GM19324 (cell line): ENCODE data around the gene C5AR1.
"Not testable (repeated sequence)": the region's sequence is repeated elsewhere in the genome, so short reads cannot be mapped to it uniquely, and the experiment has no call there.

Experiments used
- ATAC-seq: cut with Tn5 transposase; IDR thresholded peaks from one replicate; pipeline ENCODE4 v1.9.1; 2021; ENCODE audit warnings: mild to moderate bottlenecking, moderate library complexity; ENCODE audit not compliant: unreplicated experiment, low FRiP score

C5AR1 gene

GRCh38 chr19:47283405-47284059 lies 26.1 kb upstream of the C5AR1 start:
- ATAC-seq, result no peak

GRCh38 chr19:47284324-47284899 lies 25.2 kb upstream of the C5AR1 start:
- ATAC-seq, result no peak

GRCh38 chr19:47296036-47296435 lies 13.6 kb upstream of the C5AR1 start:
- no peak for ATAC-seq

- not testable (repeated sequence) for ATAC-seq
Measured at GRCh38 chr19:47300867-47301266, 8.8 kb upstream of the C5AR1 start.

GRCh38 chr19:47302249-47302648 lies 7.4 kb upstream of the C5AR1 start:
- ATAC-seq, result no peak

- no peak for ATAC-seq
Measured at GRCh38 chr19:47303966-47304365, 5.7 kb upstream of the C5AR1 start.

GRCh38 chr19:47305309-47305751 lies 4.3 kb upstream of the C5AR1 start:
- no peak for ATAC-seq

GRCh38 chr19:47306303-47306702 lies 3.4 kb upstream of the C5AR1 start:
- ATAC-seq, result no peak

- ATAC-seq, result no peak
Measured at GRCh38 chr19:47309038-47309437, 623 bp upstream of the C5AR1 start.

- ATAC-seq, result no peak
Measured at GRCh38 chr19:47310323-47310722, 662 bp downstream of the C5AR1 start.

- ATAC-seq, result no peak
Measured at GRCh38 chr19:47310819-47311218, 1.2 kb downstream of the C5AR1 start.

GRCh38 chr19:47312366-47313006 lies 2.8 kb downstream of the C5AR1 start:
- no peak for ATAC-seq

- ATAC-seq, result no peak
Measured at GRCh38 chr19:47313754-47314295, 4.2 kb downstream of the C5AR1 start.

GRCh38 chr19:47315125-47315821 lies 5.6 kb downstream of the C5AR1 start:
- no peak for ATAC-seq

GRCh38 chr19:47316513-47316912 lies 6.9 kb downstream of the C5AR1 start:
- no peak for ATAC-seq

- ATAC-seq, result no peak
Measured at GRCh38 chr19:47319923-47320871, 10.5 kb downstream of the C5AR1 start.

GRCh38 chr19:47321630-47322029 lies 12.0 kb downstream of the C5AR1 start:
- ATAC-seq, result no peak

- no peak for ATAC-seq
Measured at GRCh38 chr19:47322058-47322457, 12.4 kb downstream of the C5AR1 start.

GRCh38 chr19:47323409-47323808 lies 13.7 kb downstream of the C5AR1 start:
- ATAC-seq, result no peak

GRCh38 chr19:47323872-47324271 lies 14.2 kb downstream of the C5AR1 start:
- ATAC-seq, result no peak
